Keratinocyte (primary cell): ENCODE data around the gene CDC25A. TPM values are rescaled to one million over a fixed set of nuclear protein-coding genes. Genes with fewer than 3 reads are reported as not detected.

Experiments
- DNase-seq: peaks from one replicate; pipeline ENCODE4 v3.0.0-alpha.2; 2011; ENCODE audit warnings: low read depth, missing footprints, low spot score
- FAIRE-seq: peaks from 2 replicates; lab custom pipeline; 2011; peaks lifted over from hg19 to GRCh38; lab: Jason Lieb, UNC
- H2AFZ ChIP-seq: 2 replicates; pipeline ENCODE4 v1.6.0; 2012; ENCODE audit warnings: low read length, control low read depth, inconsistent platforms; ENCODE audit not compliant: control insufficient read depth
- H3K27ac ChIP-seq: 2 replicates; pipeline ENCODE4 v1.5.1; 2011; ENCODE audit warnings: low read length; ENCODE audit not compliant: control insufficient read depth, insufficient read depth
- H3K27me3 ChIP-seq: 3 replicates; pipeline ENCODE4 v1.6.0; 2011; ENCODE audit warnings: low read length; ENCODE audit not compliant: control insufficient read depth, insufficient read depth; ENCODE audit errors: extremely low read depth
- H3K36me3 ChIP-seq, 2 experiments: 2 replicates in 1 of 2; 3 replicates in 1 of 2; pipeline ENCODE4 v1.5.1; 2011; ENCODE audit warnings: low read length in 2 of 2, mild to moderate bottlenecking in 1 of 2; ENCODE audit not compliant: control insufficient read depth in 2 of 2, insufficient read depth in 2 of 2; ENCODE audit errors: extremely low read depth in 1 of 2
- H3K4me1 ChIP-seq: 3 replicates; pipeline ENCODE4 v1.5.1; 2011; ENCODE audit warnings: low read length; ENCODE audit not compliant: control insufficient read depth, insufficient read depth; ENCODE audit errors: extremely low read depth
- H3K4me2 ChIP-seq: 3 replicates; pipeline ENCODE4 v1.6.0; 2011; ENCODE audit warnings: low read depth, low read length; ENCODE audit not compliant: control insufficient read depth, insufficient read depth; ENCODE audit errors: extremely low read depth
- H3K4me3 ChIP-seq, 3 experiments: fragments of 200-600 bp in 1 of 3; sonication (generic) in 1 of 3; 2 replicates in 2 of 3; 3 replicates in 1 of 3; pipeline ENCODE4 v1.5.1; 2011 to 2016; ENCODE audit warnings: low read length in 3 of 3, mild to moderate bottlenecking in 3 of 3, control low read depth in 2 of 3, inconsistent platforms in 1 of 3, low read depth in 1 of 3, mixed read lengths in 1 of 3, mixed run types in 1 of 3, moderate library complexity in 1 of 3; ENCODE audit not compliant: control insufficient read depth in 2 of 3, insufficient read depth in 2 of 3; ENCODE audit errors: extremely low read depth in 1 of 3
- H3K79me2 ChIP-seq: 2 replicates; pipeline ENCODE4 v1.6.0; 2012; ENCODE audit warnings: low read length; ENCODE audit not compliant: control insufficient read depth, insufficient read depth
- H3K9ac ChIP-seq: 3 replicates; pipeline ENCODE4 v1.6.0; 2011; ENCODE audit warnings: low read length; ENCODE audit not compliant: control insufficient read depth, insufficient read depth; ENCODE audit errors: extremely low read depth
- H3K9me1 ChIP-seq: 3 replicates; pipeline ENCODE4 v1.6.0; 2011; ENCODE audit warnings: low read length; ENCODE audit not compliant: control insufficient read depth, insufficient read depth; ENCODE audit errors: extremely low read depth
- H3K9me3 ChIP-seq: 2 replicates; pipeline ENCODE4 v1.5.1; 2012; ENCODE audit warnings: low read depth, low read length; ENCODE audit not compliant: control insufficient read depth
- H4K20me1 ChIP-seq: 3 replicates; pipeline ENCODE4 v1.6.0; 2011; ENCODE audit warnings: low read length; ENCODE audit not compliant: control insufficient read depth, insufficient read depth; ENCODE audit errors: extremely low read depth
- EZH2 ChIP-seq: IDR thresholded peaks from one replicate; pipeline ENCODE4 v1.6.1; 2012; ENCODE audit warnings: inconsistent platforms, mild to moderate bottlenecking, low read length, moderate library complexity
- dilution Hi-C: fragments of 300-500 bp; cut with MboI; formaldehyde crosslinking; loops from one replicate; pipeline ENCODE4 v1.7.0; 2020; ENCODE audit warnings: low sequenced_read_pairs; ENCODE audit not compliant: extremely low pct_ligation_motif_present
- polyA plus RNA-seq, 5 experiments: library from polyadenylated mRNA; depleted of rRNA in 3 of 5; stranded (reverse) in 3 of 5; stranded (forward) in 1 of 5; unstranded in 1 of 5; fragments of >200 nt; gene quantifications; 1 replicate in 1 of 5; 2 replicates in 3 of 5; 3 replicates in 1 of 5; pipeline versions ENCODE4 v1.2.1 to v1.2.3, GENCODE V29; 2011 to 2012; ENCODE audit warnings: missing spikeins in 2 of 5, low read depth in 1 of 5, low replicate concordance in 1 of 5
- TF ChIP-seq, protein P1 (sequence below), 3 experiments: IDR thresholded peaks in 1 of 3; conservative IDR thresholded peaks in 1 of 3; optimal IDR thresholded peaks in 1 of 3; 2 replicates in 2 of 3; 3 replicates in 1 of 3; pipeline versions ENCODE3 to v1.5.1; 2011; ENCODE audit warnings: low read length in 3 of 3, mild to moderate bottlenecking in 3 of 3, moderate library complexity in 2 of 3, control low read depth in 1 of 3, inconsistent platforms in 1 of 3; ENCODE audit not compliant: insufficient read depth in 2 of 3; ENCODE audit errors: extremely low read depth in 1 of 3

CDC25A gene
- polyA plus RNA-seq, 1 donor (not counting 4 experiments of a cell fraction or from before 2014, with no cell fraction given), result 5.5 TPM

DNA sequence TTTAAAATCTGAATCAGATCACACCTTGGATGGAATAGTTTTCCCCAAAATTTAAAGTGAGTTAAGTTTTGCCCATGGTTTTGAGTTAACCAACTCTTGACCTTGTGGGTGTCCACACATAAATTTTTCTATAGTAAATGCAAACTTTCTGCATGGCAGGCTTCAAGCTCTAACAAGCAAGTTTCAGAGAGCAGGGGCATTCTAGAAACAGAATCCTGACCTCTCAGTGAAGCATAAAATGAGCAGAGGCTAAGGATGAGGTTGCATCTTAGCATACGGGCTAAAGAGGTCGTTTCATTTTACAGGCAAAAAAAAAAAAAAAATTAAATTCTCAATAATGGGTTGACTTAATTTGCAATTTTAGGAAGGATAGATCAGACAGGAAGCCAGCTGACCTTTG is 32.1 kb downstream of the CDC25A start:
- FAIRE-seq, result no peak
- H3K9me3 ChIP-seq, result no peaks in the 10 kb centered on the region
- H3K4me2 ChIP-seq, result no peak overlapping the region
- H3K9me1 ChIP-seq, result no peaks in the 10 kb centered on the region
- H3K4me3 ChIP-seq, result no peak overlapping the region
- dilution Hi-C loops, result no loop called here
- H3K36me3 ChIP-seq, result peaks cover 0 to 12% of the 10 kb centered on the region in 2 experiments
- no peak for TF ChIP-seq EZH2
- TF ChIP-seq, protein P1, sequence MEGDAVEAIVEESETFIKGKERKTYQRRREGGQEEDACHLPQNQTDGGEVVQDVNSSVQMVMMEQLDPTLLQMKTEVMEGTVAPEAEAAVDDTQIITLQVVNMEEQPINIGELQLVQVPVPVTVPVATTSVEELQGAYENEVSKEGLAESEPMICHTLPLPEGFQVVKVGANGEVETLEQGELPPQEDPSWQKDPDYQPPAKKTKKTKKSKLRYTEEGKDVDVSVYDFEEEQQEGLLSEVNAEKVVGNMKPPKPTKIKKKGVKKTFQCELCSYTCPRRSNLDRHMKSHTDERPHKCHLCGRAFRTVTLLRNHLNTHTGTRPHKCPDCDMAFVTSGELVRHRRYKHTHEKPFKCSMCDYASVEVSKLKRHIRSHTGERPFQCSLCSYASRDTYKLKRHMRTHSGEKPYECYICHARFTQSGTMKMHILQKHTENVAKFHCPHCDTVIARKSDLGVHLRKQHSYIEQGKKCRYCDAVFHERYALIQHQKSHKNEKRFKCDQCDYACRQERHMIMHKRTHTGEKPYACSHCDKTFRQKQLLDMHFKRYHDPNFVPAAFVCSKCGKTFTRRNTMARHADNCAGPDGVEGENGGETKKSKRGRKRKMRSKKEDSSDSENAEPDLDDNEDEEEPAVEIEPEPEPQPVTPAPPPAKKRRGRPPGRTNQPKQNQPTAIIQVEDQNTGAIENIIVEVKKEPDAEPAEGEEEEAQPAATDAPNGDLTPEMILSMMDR (optimal IDR thresholded peaks at IDR 0.05 in 1 of 3, IDR thresholded peaks at IDR 0.05 in 1 of 3, conservative IDR thresholded peaks at IDR 0.05 in 1 of 3; ENCODE audit: extremely low read depth in 1 of 3, insufficient read depth in 2 of 3, low read length in 3 of 3), result no peak
- H3K9ac ChIP-seq, result no peak overlapping the region
- no peaks in the 10 kb centered on the region for H3K27me3 ChIP-seq
- no peak overlapping the region for H2AFZ ChIP-seq
- no peaks in the 10 kb centered on the region for H4K20me1 ChIP-seq
- DNase-seq, result no peak
- H3K4me1 ChIP-seq, result peaks cover 17% of the 10 kb centered on the region
- H3K27ac ChIP-seq, result no peak overlapping the region
- H3K79me2 ChIP-seq, result no peaks in the 10 kb centered on the region

DNA sequence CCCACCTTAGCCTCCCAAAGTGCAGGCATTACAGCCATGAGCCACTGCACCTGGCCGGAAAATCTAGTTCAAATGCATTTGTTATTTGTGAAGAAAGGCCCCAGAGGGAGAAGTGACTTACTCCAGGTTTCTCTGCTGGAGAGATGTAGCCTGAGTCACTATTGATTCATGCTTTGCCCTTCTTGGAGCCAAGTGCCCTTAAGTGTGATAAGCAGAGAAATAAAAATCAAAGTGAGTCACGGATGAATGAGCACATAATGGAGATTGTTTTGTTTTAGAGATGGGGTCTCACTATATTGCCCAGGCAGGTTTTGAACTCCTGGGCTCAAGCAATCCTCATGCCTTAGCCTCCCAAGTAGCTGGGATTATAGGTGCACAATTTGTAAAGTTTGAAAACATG is 33.1 kb downstream of the CDC25A start:
- no peak for TF ChIP-seq EZH2
- TF ChIP-seq, protein P1 (optimal IDR thresholded peaks at IDR 0.05 in 1 of 3, IDR thresholded peaks at IDR 0.05 in 1 of 3, conservative IDR thresholded peaks at IDR 0.05 in 1 of 3; ENCODE audit: extremely low read depth in 1 of 3, insufficient read depth in 2 of 3, low read length in 3 of 3), result no peak
- H3K27ac ChIP-seq, result peak overlapping the region; percentile 6

More for the DNA sequence above, 33.1 kb downstream of the CDC25A start:
- Histone ChIP-seq H3K79me2 (no peaks in the 10 kb centered on the region), H3K4me2 (peak overlapping the region; percentile 42), H3K4me3 (no peak overlapping the region), H4K20me1 (no peaks in the 10 kb centered on the region), H2AFZ (no peak overlapping the region), H3K9me3 (no peaks in the 10 kb centered on the region), H3K9me1 (no peaks in the 10 kb centered on the region), H3K27me3 (no peaks in the 10 kb centered on the region), H3K9ac (no peak overlapping the region), H3K4me1 (peaks cover 17% of the 10 kb centered on the region), H3K36me3 (peaks cover 0 to 12% of the 10 kb centered on the region in 2 experiments)
- peak; percentile 92 for FAIRE-seq
- DNase-seq, result no peak
- dilution Hi-C loops, result no loop called here
